Measurements from ENCODE around the gene LRP1B.

DNA sequence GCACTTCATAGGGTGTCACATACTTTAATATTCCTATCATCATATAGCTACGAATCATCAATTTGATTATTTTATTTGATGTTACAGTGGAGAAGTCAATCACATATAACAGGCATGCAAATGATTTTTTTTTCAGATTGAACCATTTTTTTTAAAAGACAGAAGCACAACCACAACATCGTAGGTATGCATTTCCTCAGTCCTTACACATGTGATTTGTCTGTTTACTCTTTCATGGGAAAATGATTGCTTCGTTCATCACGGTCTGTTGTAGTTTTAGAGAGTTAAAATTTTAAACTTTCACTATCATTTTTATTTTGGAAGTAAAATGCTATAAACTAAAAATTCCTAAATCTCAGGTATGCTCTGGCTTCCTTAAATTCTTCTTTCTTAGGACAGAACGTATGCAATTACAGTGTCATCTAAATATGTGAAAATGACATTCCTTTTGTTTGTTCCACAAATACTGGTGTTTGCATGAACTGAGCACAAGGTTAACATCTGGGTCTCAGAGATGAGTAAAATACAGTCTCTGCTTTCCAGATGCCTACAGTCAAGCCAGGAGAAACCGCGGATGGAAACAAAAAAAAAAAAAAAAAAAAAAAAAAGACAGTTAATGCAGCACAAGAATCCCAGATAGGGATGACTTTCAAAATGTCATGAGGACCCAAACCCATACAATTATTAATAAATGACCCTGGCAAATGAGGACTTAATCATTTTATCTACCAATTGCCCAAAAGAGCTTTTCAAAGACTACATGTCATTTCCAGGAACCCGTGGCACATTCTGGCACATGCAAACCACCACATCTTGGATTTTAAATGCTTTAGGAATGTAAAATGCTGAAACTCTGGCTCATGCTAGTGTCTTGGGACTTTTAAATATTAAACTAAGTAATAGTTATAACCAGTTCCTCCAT is 201.2 kb downstream of the LRP1B start:
- TF ChIP-seq, protein P1, sequence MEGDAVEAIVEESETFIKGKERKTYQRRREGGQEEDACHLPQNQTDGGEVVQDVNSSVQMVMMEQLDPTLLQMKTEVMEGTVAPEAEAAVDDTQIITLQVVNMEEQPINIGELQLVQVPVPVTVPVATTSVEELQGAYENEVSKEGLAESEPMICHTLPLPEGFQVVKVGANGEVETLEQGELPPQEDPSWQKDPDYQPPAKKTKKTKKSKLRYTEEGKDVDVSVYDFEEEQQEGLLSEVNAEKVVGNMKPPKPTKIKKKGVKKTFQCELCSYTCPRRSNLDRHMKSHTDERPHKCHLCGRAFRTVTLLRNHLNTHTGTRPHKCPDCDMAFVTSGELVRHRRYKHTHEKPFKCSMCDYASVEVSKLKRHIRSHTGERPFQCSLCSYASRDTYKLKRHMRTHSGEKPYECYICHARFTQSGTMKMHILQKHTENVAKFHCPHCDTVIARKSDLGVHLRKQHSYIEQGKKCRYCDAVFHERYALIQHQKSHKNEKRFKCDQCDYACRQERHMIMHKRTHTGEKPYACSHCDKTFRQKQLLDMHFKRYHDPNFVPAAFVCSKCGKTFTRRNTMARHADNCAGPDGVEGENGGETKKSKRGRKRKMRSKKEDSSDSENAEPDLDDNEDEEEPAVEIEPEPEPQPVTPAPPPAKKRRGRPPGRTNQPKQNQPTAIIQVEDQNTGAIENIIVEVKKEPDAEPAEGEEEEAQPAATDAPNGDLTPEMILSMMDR (conservative IDR thresholded peaks at IDR 0.05 in 1 of 2, IDR thresholded peaks at IDR 0.05 in 1 of 2; ENCODE audit: low read depth in 1 of 2, low read length in 2 of 2), result no peak
- no peak for TF ChIP-seq EZH2 (IDR thresholded peaks at IDR 0.05; ENCODE audit: low read length, missing control alignments)

Measured in fibroblast of lung (primary cell).